D721Med (cell line): ENCODE measurements around the gene TSN.

ENCODE experiments used
- DNase-seq: peaks from one replicate; pipeline ENCODE4 v3.0.0; 2011; ENCODE audit warnings: low spot score; ENCODE audit not compliant: insufficient read length
- FAIRE-seq: peaks from 2 replicates; lab custom pipeline; 2011; peaks lifted over from hg19 to GRCh38; lab: Jason Lieb, UNC
- CTCF ChIP-seq: IDR thresholded peaks from 2 replicates; pipeline ENCODE4 v1.5.1; 2012; ENCODE audit warnings: mild to moderate bottlenecking, control low read depth; ENCODE audit not compliant: insufficient read depth; ENCODE audit errors: missing control alignments

Gene TSN

GRCh38 chr2:121716126-121716525 lies 39.3 kb upstream of the TSN start:
- no peak for TF ChIP-seq CTCF
- DNase-seq (no peak), FAIRE-seq (no peak)

- TF ChIP-seq CTCF, result no peak
- FAIRE-seq (no peak), DNase-seq (no peak)
Measured at GRCh38 chr2:121717529-121717928, 37.9 kb upstream of the TSN start.

- no peak for DNase-seq
- TF ChIP-seq CTCF, result no peak
Measured at GRCh38 chr2:121721926-121722325, 33.5 kb upstream of the TSN start.

GRCh38 chr2:121722479-121722878 lies 33.0 kb upstream of the TSN start:
- FAIRE-seq, result no peak
- no peak for DNase-seq
- no peak for TF ChIP-seq CTCF

More at GRCh38 chr2:121721926-121722325, 33.5 kb upstream of the TSN start:
- FAIRE-seq, result no peak

GRCh38 chr2:121723316-121723715 lies 32.1 kb upstream of the TSN start:
- FAIRE-seq, result no peak
- TF ChIP-seq CTCF, result no peak

GRCh38 chr2:121727332-121727731 lies 28.1 kb upstream of the TSN start:
- no peak for FAIRE-seq
- TF ChIP-seq CTCF, result no peak
- DNase-seq, result no peak

More at GRCh38 chr2:121723316-121723715, 32.1 kb upstream of the TSN start:
- DNase-seq, result no peak

GRCh38 chr2:121727950-121728349 lies 27.5 kb upstream of the TSN start:
- no peak for DNase-seq
- FAIRE-seq, result no peak
- TF ChIP-seq CTCF, result no peak
